SK-MEL-5 (cell line): ENCODE measurements around the gene IFNGR1. TPM values are rescaled to one million over a fixed set of nuclear protein-coding genes. Genes with fewer than 3 reads are reported as not detected.
"Not testable (repeated sequence)": the region's sequence is repeated elsewhere in the genome, so short reads cannot be mapped to it uniquely, and the experiment has no call there.

Experiments used
- DNase-seq: peaks from one replicate; pipeline ENCODE4 v3.0.0-alpha.2; 2016; ENCODE audit warnings: low read depth, low spot score
- in situ Hi-C: cut with HindIII; loops from 2 replicates; pipeline ENCODE4 v1.10.0; 2016; ENCODE audit warnings: low sequenced_read_pairs, high pct_unique_total_duplicates, low pct_unique_long_range_greater_than_20kb
- total RNA-seq: library from RNA; depleted of rRNA; stranded (reverse); fragments of >200 nt; shearing (Covaris generic); gene quantifications from 2 replicates; pipeline ENCODE4 v1.2.3, GENCODE V29; 2014

Gene IFNGR1
- total RNA-seq, 1 experiment from 2014 or later, result 42.9 TPM

- in situ Hi-C loops, result no loop called here
- peak; percentile 62 for DNase-seq
Observed at GRCh38 chr6:137218473-137218916, 690 bp downstream of the IFNGR1 start.

DNA sequence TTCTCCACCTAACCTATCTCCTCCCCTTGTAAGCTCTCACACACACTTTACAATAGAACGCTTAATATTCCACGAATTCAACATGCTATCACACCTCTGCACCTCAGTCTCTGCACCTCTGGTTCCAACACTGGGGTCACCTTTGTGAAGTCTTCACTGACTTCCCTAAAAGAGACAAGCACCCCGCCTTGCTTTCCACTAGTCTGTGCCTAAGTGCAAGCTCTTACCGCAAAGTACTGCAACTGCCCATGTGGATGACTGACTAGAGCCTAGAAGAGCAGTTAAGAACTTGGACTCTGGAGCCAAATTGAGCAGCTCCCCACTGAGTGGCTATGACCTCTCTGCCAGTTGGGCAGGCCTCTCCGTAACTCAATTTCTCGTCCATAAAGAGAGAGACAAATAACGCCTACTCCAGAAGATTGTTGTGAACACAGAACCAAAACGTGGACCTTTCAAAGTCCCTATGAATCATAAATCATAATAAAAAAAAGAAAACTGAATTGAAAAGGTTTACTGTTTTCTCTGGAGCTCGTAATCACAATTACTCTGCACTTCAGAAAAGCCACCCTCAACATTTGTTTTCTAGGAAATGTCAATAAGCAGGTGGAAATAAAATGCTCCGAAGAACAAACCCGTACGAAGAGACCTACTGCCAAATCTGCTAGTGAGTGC is 1.2 kb downstream of the IFNGR1 start:
- in situ Hi-C loops, result no loop called here
- peak; percentile 16 for DNase-seq

DNA sequence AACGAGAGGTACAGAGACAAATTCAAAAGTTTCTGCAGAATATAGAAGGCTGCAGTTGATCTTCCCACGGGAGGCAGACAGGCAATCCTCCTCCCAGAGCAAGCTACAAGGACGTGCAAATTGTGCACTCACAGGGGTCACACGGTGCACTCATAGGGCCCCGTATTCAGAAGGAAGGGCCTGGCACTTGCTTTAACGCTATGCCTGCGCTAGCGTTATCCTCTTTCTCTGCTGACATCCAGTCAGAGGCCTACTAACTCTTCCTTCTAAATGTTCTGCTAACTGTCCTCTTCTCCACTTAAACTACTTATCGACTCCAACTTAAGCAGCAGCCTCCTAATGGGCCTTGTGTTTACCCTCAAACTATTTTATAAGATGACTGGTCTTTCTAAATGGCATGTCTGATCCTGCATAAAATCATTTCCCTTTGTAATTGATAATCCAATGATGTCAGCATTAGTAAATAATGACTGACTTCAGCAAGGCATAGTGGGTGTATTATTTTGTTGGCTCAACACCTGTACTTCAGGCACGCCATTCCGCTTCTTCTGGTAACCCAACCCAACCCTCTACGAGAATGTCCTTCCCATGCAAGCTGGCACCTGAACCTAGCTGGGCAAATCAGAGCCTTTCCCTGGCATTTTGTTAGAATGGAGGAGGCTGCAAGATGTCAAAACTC is 2.2 kb downstream of the IFNGR1 start:
- DNase-seq, result no peak
- in situ Hi-C loops, result no loop called here

GRCh38 chr6:137216106-137216505 is 3.1 kb downstream of the IFNGR1 start:
- DNase-seq, result no peak
- in situ Hi-C loops, result no loop called here

DNA sequence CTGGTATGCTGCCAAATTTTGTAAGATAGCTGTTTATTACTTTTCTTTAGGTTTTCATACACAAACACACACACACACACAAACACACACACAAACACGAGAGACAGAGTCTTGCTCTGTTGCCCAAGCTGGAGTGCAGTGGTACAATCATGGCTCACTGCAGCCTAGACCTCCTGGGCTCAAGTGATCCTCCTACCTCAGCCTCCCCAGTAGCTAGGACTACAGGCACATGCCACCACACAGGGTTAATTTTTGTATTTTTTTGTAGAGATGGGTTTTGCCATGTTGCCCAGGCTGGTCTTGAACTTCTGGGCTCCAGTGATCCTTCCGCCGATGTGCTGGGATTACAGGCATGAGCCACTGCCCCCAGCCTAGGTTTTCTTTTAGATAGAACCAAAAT is 3.6 kb downstream of the IFNGR1 start:
- DNase-seq, in situ Hi-C loops: not testable (repeated sequence)

GRCh38 chr6:137214931-137215330 is 4.3 kb downstream of the IFNGR1 start:
- in situ Hi-C loops, result no loop called here
- no peak for DNase-seq

GRCh38 chr6:137213813-137214212 is 5.4 kb downstream of the IFNGR1 start:
- in situ Hi-C loops, result no loop called here
- DNase-seq, result no peak

GRCh38 chr6:137213331-137213740 is 5.8 kb downstream of the IFNGR1 start:
- in situ Hi-C loops, result no loop called here

DNA sequence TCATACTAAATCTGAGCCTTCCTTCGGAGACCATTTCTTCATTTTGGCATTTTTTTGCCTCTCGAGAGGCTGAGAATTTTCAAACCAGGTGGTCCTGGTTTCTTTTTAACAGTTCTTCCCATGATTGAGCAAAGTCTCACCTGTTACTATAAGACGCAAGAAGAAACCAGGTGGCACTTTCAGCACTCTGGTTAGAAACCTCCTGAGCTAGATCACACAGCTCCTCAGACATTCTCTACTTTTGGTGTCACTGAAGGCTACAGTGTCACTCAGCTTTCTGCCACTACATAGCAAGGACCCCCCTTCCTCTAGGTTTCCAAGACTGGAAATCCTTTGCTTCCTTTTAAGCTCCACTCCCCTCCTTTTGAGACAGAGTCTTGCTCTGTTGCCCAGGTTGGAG is 7.3 kb downstream of the IFNGR1 start:
- no peak for DNase-seq
- in situ Hi-C loops, result no loop called here

More at GRCh38 chr6:137213331-137213740, 5.8 kb downstream of the IFNGR1 start:
- no peak for DNase-seq

DNA sequence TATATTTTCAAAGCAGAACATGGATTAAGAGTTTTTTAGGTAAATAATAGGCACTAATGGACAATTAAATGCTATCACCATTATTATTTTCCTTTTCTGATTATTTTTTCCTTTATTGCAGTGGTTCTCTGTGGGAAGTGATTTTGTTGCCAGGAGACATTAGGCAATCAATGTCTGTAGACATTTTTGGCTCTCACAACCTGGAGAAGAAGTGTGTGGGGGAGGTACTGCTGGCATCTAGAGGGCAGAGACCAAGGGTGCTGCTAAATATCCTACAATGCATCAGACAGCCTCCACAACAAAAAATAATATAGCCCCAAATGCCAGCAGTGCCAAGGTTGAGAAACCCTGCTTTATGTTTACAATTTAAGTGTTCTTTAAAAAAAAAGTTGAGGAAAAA is 8.3 kb downstream of the IFNGR1 start:
- in situ Hi-C loops, result no loop called here
- no peak for DNase-seq

- in situ Hi-C loops, result no loop called here
- no peak for DNase-seq
Observed at GRCh38 chr6:137208279-137208678, 10.9 kb downstream of the IFNGR1 start.

GRCh38 chr6:137207457-137207856 is 11.7 kb downstream of the IFNGR1 start:
- in situ Hi-C loops, DNase-seq: not testable (repeated sequence)

- no peak for DNase-seq
- in situ Hi-C loops, result no loop called here
Observed at GRCh38 chr6:137206577-137206976, 12.6 kb downstream of the IFNGR1 start.

DNA sequence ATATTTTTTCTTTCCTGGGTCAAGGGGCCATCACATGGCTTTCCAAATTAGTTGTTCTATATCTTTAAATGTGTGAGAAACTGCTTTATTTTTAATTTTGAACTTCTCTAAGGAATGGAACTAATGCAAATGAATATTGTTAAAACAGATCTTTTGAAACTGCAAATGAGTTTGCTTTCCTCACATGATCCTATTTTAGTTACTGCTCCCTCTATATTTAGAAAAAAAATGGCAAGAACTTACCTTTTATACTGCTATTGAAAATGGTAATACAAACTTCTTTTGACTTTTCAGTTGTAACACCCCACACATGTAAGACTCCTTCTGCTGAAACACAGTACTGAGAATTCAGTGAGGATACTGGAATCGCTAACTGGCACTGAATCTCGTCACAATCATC is 15.9 kb downstream of the IFNGR1 start:
- in situ Hi-C loops, result no loop called here
- DNase-seq, result no peak

DNA sequence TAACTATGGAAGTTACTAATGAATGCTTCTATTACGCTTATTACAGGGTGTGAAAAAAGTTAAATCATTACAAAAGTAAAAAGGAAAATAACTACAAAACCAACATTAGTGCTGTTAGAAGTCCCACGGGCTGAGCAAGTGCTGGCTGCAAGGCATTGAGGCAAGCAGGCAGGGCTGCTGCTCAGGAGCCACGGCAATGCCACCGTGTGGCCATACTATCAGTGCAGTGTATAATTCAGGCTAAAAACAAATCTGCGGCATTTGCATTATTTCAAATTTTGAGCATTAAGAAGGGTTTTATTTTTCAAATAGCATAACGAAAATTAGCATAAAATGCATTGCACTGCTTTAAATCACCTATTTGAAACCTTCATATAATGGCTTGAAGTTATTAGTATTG is 17.1 kb downstream of the IFNGR1 start:
- in situ Hi-C loops, result no loop called here
- DNase-seq, result peak; percentile 59

GRCh38 chr6:137201006-137201405 is 18.2 kb downstream of the IFNGR1 start:
- no peak for DNase-seq
- in situ Hi-C loops, result no loop called here

GRCh38 chr6:137200288-137200687 is 18.9 kb downstream of the IFNGR1 start:
- DNase-seq, result no peak
- in situ Hi-C loops, result no loop called here

GRCh38 chr6:137197684-137198645 is 21.2 kb downstream of the IFNGR1 start:
- in situ Hi-C loops, result no loop called here

More at GRCh38 chr6:137197684-137198645, 21.2 kb downstream of the IFNGR1 start:
- DNase-seq, result no peak
